SIG-M5 (cell line): ENCODE data around the gene BMP7.

Experiments used
- DNase-seq: peaks from one replicate; lab custom pipeline; 2025; lab: John Stamatoyannopoulos, UW

The BMP7 gene

DNA sequence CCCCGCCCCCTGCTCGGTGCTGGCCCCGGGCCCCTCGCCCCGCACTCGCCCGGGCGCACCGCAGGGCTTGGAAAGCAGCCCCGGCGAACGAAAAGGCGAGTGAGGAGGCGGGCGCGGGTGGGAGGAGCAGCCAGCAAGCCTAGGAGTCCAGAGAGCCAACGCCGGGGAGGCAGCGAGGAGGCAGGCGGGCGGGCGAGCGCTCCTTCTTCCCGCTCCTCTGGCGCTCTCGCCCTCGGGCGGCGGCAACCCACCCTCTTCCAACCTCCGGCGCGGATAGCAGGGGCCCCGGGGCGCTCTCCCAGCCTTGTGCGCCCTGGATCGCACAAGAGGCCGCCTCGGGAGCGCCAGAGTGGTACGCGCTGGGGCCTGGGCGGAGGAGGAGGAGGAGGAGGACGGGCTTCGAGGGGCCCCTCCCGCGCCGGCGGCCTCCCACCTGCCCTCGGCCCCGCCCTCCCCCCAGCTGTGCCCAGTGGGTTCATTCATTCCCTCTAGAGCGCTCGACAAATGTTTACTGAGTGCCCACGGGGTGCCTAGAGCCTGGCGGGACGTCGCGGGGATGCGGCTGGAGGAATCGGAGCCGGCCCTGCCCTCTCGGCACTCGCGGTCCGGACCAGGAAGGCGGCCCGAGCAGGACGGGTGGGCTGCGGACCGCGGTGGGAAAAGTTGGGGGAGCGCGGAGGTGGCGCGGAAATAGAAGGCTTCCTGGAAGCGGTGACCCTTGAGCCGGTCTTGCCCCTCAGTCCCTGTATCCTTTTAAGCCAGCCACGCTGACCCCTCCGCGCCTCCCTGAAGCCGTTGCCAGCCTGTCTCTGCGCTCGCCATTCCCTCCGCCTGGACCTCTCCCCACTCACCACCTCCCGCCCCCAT is at the start of gene BMP7:
BMP7 (minus strand) TSS at position 351 of the 867 bp plus-strand sequence. CDS start 519 bp downstream, outside the sequence.
- DNase-seq: no peak

DNA sequence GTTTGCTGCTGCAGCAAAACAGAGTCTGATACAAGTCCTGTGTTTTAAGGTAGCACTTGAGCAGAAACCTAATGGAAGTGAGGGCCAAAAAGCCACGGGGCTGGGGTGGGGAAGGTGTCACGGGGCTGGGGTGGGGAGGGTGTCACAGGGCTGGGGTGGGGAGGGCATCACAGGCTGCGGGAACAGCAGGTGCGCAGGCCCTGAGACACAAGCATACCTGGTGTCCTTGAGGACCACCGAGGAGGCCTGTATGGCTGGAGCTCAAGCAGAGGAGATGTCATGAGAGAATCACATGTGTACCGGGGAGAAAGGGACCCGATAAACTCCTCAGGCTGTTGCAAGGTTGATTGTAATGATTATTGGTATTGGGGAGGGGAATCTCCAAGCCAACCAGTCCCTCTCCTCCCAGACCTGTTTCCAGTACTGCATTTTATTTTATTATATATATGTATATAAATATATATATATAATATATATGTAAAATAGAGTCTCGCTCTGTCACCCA is 49.6 kb upstream of the BMP7 start:
- DNase-seq: no peak

DNA sequence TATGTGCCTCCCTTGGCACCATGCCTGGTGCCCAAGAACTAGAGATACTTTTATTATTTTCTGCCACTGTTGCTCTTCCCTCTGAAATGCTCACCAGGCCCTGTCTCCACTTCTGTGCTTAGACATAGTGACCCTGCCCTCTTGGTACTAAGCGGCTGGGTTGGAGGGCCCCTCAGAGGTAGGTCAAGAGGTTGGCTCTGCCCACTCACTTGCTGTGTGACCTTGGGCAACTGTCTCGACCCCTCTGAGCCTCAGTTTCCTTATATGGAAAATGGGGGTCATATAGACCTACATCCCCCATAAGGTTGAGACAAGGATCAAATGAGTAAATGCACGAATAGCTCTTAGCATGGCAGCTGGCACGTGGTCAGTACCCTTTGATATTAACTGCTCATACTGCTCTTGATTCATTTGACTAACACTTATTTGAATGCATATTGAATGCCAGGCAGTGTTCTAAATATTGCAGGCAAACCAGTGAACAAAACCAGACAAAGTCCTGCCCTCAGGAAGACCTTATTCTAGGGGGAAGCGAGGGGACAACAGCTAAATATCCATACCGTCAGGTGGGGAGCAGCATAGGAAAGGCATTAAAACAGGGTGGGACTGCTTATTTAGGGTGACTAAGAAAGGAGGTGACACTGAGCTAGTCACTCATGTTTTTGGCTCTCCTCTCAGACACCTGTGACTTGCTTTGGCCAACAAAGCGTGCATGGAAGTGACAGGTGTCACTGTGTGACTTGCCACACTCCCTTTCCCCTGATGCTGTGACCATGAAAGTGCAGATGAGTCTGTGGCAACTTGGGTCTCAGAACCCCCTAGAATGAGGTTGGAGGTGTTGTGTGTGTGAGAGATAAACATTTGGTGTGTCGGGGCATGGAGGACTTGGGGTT is 48.9 kb upstream of the BMP7 start:
- no peak for DNase-seq

DNA sequence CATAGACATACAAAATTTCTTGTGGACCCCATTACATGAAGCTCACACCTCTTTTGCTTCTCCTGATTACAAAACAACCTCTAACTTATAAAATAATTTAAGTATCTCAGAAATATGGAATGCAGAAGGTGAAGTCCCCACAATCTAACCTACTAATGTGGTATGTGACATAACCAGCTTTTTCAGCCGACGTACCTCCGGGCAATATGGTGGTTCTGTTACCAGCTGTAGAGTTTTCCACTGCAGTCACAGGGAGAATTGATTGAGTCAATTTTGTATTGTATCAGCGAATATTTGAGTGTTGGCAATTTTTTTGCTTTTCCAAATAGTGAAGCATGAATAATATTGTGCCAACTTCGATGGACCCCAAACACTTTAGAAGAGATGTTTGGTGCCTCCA is 47.5 kb upstream of the BMP7 start:
- DNase-seq: no peak

DNA sequence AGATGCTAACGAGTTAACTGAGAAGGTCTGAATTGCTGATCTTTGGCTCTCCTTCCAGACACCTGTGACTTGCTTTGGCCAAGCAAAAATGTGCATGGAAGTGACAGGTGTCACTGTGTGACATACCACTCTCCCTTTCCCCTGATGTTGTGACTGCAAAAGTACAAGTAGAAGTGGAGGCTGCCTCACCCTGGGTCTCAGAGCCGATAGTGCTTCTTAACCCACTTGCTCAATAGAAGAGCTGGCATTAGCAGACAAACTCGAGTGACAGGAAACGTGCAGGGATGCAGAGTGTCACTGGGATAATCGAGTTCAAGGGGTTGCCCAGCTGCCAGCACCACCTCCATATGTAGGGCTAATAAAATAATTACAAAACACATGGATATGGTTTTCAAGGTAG is 46.8 kb upstream of the BMP7 start:
- no peak for DNase-seq

DNA sequence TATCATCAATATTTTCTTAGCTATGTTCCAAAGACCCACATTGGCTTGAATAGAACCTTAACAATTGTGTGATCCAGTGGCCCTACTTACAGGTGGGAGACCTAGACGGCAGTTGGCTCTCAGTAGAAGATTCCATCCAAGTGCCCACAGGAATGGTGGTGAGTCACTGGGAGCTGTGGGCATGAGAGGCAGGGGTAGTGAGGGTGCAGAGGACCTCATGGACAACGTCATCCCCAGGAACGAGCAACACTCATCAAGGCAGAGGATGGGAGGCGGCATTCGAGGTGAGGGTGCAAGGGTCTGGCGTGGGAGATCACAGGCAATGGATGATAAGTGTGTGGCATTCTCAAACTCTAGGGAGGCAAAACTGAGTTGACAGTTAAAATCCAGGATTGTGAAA is 45.7 kb upstream of the BMP7 start:
- no peak for DNase-seq

DNA sequence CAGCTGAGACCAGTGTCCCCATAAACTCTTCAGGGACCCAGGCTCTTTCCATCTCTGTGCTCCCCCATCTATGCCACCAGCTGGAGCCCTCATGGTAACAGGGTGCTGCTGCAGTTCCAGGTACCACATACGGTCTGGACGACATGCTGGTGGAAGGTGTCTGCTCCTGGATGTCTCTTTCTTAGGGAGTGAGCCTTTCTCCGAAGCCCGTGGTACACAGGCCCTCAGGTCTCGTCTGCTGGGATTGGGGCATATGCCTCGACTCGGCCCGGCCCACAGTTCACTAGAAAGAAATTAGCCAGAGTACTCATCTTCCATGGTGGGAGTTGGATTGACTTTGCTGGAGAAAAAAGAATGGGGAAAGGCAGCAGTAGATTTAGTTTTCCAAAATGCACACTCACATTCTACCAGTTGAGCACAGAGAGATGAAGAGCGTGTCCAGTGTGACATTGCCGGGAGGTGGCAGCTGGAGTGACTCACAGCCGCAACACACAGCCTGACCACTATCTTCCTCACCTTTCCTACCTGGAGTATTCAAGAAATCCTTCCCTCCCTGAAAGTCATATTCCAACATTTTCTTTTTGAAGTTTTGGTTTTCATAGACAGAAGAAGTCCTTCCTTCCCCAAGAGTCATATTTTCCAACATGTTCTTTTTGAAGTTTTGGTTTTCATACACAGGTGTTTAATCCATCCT is 44.5 kb upstream of the BMP7 start:
- no peak for DNase-seq

DNA sequence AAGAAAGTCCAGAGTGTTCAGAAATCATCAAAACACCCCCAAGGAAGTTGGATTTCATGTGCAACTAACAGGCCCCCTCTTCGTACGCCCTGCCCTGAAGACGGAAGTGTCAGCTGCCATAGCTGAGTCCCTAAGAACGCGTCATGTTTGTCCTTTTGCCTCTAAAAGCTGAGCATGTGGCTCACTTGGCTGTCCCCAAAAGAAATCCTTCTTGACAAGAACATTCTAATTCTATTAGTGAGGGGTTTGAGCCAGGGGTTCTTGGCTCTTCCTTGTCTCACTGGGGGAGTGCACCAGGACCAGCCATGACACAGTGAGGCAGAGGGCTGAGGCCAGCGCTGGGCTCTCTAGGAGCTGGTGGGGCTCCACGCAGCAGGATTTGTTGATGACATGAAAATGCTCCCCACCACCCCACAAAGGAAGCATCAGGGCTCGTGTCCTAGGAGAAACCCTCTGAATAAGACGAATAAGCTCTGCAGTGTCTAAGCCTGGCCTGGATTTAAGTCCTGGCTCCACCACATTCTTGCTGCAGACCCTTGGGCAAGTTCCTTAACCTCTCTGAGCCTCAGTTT is 43.2 kb upstream of the BMP7 start:
- DNase-seq: no peak

DNA sequence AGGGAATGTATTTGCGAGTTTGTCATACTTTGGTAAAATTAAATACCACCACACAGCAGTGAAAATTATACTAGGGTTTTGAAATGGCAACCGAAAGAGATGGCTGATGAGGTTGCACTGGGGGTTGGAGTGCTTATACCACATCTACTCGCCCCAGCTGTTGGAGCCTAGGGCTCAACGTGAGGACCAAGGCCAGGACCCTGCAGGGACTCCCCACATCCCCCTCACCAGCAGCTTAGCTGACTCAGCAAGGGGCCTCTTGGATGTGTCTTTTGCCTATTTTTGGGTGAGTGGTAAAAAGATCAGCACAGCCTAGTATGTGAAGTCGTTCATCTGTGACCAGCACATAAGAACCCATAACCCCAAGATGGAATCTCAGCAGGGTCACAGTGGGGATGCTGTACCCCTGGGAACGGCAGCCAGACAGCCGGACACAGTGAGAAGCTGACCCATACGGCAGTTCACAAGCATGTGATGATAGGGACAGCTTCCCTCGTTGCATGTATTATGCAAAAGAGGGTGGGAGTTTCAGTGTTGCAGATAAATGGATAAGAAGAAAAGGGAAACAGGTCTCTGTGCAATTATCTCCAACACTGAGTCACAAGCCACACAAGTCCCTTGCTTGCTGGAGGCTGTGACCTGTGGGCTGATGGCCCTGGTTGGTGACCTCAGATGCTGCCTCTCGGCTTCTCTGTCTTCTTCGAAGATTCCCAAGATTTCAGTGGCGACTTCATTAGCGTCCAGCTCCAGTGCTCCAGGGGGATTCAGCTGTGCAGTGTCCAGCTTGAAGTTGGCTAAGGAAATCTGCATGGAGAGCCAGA is 42.2 kb upstream of the BMP7 start:
- DNase-seq: no peak

DNA sequence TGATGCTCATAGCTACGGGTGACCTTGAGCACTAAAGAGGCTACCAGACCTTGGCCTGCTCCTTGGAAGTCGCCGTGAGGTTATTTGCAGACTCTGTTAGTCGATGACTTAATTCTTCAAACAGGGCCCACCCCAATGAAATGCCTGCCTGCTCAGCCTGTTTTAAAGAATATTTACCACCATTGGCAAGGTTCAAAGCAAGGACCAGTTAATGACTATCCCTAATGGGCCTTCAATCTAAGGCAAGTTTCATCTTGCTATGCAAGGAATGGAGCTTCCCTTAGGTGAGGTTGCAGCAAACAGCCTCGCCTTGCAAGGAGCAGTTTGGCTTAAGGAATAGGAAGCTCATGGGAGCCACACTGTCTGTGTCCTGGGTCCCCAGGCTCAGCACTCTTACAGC is 40.3 kb upstream of the BMP7 start:
- no peak for DNase-seq

DNA sequence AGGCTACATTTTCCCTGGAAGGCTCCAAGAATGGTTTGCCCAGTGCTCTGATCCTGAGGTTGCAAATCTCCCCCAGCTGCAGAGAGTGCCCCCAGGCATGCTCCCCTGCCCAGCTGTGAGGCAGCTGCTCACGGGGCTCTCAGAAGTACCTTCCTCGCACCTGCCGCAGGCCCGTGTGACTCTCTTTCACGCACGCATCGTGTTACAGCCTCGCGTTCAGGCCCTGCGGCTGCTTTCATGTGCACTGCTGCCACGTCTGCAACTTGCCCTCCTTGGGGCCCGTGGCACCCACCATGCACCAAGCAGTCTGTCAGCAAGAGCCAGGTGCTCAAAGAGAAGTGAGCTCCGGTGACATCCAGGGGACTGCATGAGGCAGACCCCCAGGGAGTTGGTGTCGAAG is 34.6 kb upstream of the BMP7 start:
- no peak for DNase-seq

DNA sequence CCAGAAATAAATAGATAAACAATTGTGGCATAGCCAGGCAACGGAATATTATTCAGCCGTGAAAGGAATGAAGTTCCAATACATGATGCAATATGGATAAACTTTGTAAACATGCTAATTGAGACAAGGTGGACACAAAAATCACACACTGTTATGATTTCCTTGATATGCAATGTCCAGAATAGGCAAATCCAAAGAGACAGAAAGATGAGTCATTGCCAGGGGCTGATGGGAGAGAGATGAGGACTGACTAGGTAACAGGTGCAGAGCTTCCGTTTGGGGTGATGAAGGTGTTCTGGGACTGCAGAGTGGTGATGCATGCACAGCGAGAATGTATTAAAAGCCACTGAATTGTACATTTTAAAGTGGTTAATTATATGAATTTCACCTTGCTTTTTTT is 32.0 kb upstream of the BMP7 start:
- DNase-seq: no peak

DNA sequence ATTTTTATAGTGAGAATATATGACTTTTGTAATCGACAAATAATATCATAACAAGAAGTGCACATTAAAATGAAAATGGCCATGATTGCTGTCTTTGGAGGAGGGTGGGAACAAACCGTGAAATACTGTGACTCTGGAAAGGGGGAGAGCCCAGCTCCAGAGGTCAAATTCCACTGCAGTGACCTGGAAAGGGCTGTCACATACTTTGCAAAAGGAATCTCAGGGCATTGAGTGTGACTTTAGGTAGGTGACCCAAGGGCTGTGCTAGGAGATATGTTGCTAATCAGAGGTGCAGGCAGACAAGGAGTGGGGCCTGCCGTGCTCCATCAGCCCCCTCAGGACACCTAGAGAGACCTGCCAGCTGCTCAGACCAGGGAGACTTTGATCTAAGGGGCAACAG is 28.1 kb upstream of the BMP7 start:
- DNase-seq: no peak

DNA sequence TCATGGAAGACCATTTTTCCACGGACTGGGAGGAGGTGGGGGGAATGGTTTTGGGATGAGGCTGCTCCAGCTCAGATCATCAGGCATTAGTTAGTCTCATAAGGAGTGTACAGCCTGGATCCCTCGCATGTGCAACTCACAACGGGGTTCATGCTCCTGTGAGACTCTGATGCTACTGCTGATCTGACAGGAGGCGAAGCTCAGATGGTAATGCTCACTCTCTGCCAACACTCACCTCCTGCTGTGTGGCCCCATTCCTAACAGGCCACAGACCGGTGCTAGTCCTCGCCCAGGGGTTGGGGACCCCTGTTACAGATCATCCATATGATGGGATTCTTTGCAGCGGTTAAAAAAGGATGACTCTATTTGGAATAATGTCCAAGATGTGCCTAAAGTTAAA is 27.6 kb upstream of the BMP7 start:
- no peak for DNase-seq

DNA sequence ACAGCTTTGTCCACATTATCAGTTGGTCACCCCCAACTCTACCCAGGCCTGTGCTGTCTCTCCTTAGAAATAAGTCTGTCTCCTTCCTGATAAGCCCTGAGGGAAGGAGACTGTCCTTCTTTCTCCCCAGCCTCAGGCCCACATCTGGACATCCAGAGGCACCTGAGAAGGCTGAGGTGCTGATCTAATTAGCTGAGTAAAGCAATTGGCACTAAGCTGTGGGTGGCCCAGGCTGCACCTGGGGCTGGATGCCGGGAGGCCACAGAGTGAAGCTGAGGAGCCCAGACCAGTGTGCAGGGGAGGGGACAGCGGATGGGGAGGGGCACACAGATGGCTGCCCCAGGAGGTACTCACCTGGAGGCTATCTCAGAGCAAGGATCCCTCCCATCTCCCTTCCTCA is 26.2 kb upstream of the BMP7 start:
- DNase-seq: no peak

DNA sequence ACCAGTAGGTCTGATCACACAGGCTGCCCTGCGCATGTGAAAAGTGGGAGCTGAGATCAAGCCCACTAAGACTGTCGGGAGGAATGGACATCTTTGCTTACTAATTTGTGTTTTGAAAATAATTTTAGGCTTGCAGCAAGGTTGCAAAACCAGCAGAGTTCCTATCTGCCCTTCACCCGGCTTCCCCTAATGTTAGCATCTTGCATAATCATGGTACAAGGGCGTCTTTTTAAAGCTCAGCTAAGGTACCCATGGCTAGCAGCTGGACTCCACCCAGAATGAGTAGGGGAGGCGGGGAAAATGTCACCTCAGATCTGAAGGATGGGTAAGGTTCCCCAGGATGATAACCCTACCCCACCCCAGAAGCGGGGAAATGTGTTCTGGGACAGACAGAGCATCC is 25.3 kb upstream of the BMP7 start:
- DNase-seq: no peak

DNA sequence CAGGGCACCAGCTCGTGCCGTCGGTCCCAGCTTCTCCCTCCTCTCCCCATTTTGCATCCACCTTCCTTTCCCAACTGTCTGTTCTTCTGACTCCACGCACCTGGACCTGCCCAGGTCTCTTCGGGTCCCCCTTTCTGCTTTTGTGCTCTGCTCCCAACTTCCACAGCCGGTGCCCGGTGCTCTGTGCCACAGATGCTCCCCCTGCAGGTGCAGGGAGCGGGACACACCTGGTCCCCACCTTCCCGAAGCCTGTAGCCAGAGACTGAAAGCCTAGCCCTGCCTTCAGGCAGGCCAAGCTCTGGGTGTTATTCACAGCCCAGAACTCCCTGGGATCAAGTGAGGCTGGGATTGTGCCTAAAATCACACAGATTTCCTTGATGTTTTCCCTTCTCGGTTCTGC is 24.6 kb upstream of the BMP7 start:
- DNase-seq: no peak

DNA sequence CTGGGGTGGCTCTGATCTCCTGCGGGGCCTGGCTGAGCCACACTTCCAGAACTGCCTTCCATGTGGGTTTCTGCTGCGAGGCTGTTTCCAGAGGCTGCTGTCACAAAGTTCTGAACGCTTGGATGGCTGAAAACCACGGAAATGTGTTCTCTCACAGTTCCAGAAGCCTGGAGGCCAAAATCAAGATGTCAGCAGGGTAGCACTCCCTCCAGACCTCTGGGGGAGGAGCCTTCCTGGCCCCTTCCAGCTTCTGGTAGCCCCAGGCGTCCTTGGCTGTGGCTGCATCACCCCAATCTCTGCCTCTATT is 23.7 kb upstream of the BMP7 start:
- DNase-seq: no peak

DNA sequence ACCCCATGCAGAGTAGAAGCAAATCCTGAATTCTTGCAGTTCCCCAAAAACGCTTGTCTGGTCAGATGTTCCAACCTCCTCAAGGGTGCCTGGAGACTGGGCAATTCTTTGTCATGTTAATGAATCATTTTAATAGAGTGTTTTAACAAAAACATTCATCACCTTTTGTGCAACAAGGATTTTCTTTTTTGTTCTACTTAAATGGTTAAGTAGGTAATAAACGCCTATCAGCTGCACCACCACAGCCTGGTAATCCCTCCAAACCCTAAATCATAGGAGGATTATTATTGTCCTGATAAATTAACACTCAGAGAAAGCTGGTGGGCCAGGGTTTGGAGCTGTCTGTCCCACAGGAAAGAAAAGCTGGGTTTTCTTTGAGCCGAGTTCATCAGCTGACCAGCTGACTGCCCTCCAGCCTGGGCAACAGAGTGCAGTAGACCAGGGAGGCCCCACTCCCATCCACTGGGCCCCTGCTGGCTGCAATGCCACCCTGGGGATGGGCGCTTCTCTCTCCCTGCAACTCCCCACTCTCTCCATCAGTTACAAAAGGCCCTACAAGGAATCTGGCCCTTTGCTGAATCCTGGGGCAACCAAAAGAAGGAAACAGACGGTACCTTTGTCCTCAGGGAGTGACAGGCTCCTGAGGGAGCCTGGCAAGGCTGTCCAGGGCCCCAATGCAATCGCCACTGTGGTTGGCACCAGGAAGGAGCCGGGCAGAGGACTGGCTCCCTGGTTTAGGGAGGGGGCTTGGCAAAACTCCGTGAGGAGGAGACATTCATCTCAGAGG is 23.1 kb upstream of the BMP7 start:
- DNase-seq: no peak

DNA sequence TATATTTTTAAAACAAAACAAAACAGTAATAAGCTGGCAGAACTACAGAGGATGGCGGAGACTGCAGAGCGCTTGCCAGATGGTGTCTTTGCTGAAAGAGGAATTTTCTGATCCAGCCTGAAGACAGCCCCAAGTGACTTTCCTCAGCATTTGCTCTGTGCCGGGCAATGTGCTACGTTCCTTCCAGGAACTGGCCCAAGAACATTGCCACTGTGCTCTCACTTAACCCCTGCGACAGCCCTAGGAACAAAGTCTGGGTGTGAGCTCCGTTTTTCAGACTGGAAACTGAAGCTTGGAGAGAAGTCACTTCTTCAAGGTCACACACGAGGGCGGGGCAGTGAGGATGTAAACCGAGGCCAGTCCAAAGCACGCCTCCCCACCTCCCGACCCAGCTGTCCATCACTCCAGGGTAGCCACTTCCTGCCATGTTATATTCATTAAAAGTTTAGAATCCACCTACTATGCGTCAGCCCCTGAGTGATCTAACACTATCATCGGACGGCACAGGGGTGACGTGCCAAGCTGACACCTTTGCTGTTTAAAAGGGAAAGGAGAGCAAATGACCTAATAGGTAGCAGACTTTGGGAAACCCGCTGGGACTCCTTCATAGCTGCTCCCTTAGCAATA is 22.3 kb upstream of the BMP7 start:
- DNase-seq: no peak
